GM23338 (cell line): ENCODE measurements around the gene CDK3. TPM values are rescaled to one million over a fixed set of nuclear protein-coding genes. Genes with fewer than 3 reads are reported as not detected.

Experiments used
- ATAC-seq: fragments of 200-7000 bp; cut with Tn5 transposase; 3 replicates; pipeline ENCODE4 v1.9.1; 2020
- DNase-seq: peaks from one replicate; pipeline ENCODE4 v3.0.0-alpha.2; 2015; ENCODE audit warnings: low spot score
- H2AFZ ChIP-seq: fragments of 200-600 bp; sonication (generic); 2 replicates; pipeline ENCODE4 v1.8.0; 2016; ENCODE audit warnings: antibody characterized with exemption, mild to moderate bottlenecking, moderate library complexity
- H3F3A ChIP-seq: fragments of 200-600 bp; sonication (generic); replicated peaks from 2 replicates; pipeline ENCODE4 v1.8.0; 2017; ENCODE audit warnings: antibody characterized with exemption, mixed run types, low read depth
- H3K27ac ChIP-seq: fragments of 200-600 bp; sonication (generic); 2 replicates; pipeline ENCODE4 v1.6.1; 2016; ENCODE audit warnings: low read depth
- H3K27me3 ChIP-seq: fragments of 200-600 bp; sonication (generic); 2 replicates; pipeline ENCODE4 v1.8.0; 2016; ENCODE audit warnings: mild to moderate bottlenecking, mixed run types, moderate library complexity; ENCODE audit not compliant: insufficient read depth
- H3K36me3 ChIP-seq: fragments of 200-600 bp; sonication (generic); 2 replicates; pipeline ENCODE4 v1.8.0; 2016; ENCODE audit warnings: mild to moderate bottlenecking; ENCODE audit not compliant: insufficient read depth
- H3K4me1 ChIP-seq: fragments of 200-600 bp; sonication (generic); 2 replicates; pipeline ENCODE4 v1.8.0; 2016; ENCODE audit warnings: mild to moderate bottlenecking, moderate library complexity; ENCODE audit not compliant: insufficient read depth
- H3K4me2 ChIP-seq: fragments of 200-600 bp; sonication (generic); 2 replicates; pipeline ENCODE4 v1.7.1; 2017; ENCODE audit warnings: mixed run types
- H3K4me3 ChIP-seq: fragments of 200-600 bp; sonication (generic); 2 replicates; pipeline ENCODE4 v1.6.1; 2016; ENCODE audit warnings: mixed run types
- H3K79me2 ChIP-seq: fragments of 200-600 bp; sonication (generic); replicated peaks from 2 replicates; pipeline ENCODE4 v1.8.0; 2017; ENCODE audit warnings: mild to moderate bottlenecking; ENCODE audit not compliant: insufficient read depth
- H3K9me2 ChIP-seq: fragments of 200-600 bp; sonication (generic); 2 replicates; pipeline ENCODE4 v1.8.0; 2017; ENCODE audit not compliant: insufficient read depth
- H4K20me1 ChIP-seq: fragments of 200-600 bp; sonication (generic); replicated peaks from 2 replicates; pipeline ENCODE4 v1.8.0; 2017; ENCODE audit warnings: mild to moderate bottlenecking; ENCODE audit not compliant: insufficient read depth
- H3K27ac Mint-ChIP-seq: 2 replicates; pipeline ENCODE4 v1.8.0; 2020; ENCODE audit warnings: inconsistent platforms, mild to moderate bottlenecking, moderate library complexity, mixed read lengths
- H3K27me3 Mint-ChIP-seq: 3 replicates; pipeline ENCODE4 v1.8.0; 2022; ENCODE audit warnings: low read depth, mild to moderate bottlenecking, moderate library complexity, mixed read lengths, inconsistent platforms; ENCODE audit not compliant: insufficient read depth, poor library complexity
- H3K36me3 Mint-ChIP-seq: 3 replicates; pipeline ENCODE4 v1.8.0; 2021; ENCODE audit warnings: low read depth, mild to moderate bottlenecking, inconsistent platforms, moderate library complexity, mixed read lengths
- H3K4me1 Mint-ChIP-seq: 3 replicates; pipeline ENCODE4 v1.8.0; 2020; ENCODE audit warnings: mild to moderate bottlenecking, inconsistent platforms, mixed read lengths
- H3K4me3 Mint-ChIP-seq: 3 replicates; pipeline ENCODE4 v1.8.0; 2021; ENCODE audit warnings: moderate library complexity, mild to moderate bottlenecking, inconsistent platforms, mixed read lengths
- H3K9me3 Mint-ChIP-seq: 3 replicates; pipeline ENCODE4 v1.8.0; 2020; ENCODE audit warnings: moderate library complexity, mild to moderate bottlenecking, inconsistent platforms, mixed read lengths
- CREB1 ChIP-seq: fragments of 250-450 bp; sonication (Bioruptor Pico); IDR thresholded peaks from 2 replicates; pipeline ENCODE4 v1.5.0; 2020; ENCODE audit warnings: low read depth, mild to moderate bottlenecking, moderate library complexity
- CTCF ChIP-seq, 2 experiments: fragments of 200-600 bp in 1 of 2; sonication (generic) in 1 of 2; conservative IDR thresholded peaks; 2 replicates each; pipeline versions ENCODE4 v1.5.1 to v1.6.1; 2016 to 2017; ENCODE audit warnings: antibody characterized with exemption in 2 of 2, low read depth in 2 of 2, mild to moderate bottlenecking in 2 of 2, moderate library complexity in 1 of 2
- ETS1 ChIP-seq: IDR thresholded peaks from 2 replicates; pipeline ENCODE4 v1.6.1; 2016; ENCODE audit warnings: antibody characterized with exemption
- EZH2 ChIP-seq: fragments of 200-600 bp; sonication (generic); IDR thresholded peaks from one replicate; pipeline ENCODE4 v1.8.0; 2017; ENCODE audit warnings: antibody characterized with exemption, mild to moderate bottlenecking, low read depth; ENCODE audit not compliant: unreplicated experiment
- EZH2phosphoT487 ChIP-seq: fragments of 200-600 bp; sonication (generic); IDR thresholded peaks from one replicate; pipeline ENCODE4 v1.8.1; 2018; ENCODE audit warnings: antibody characterized with exemption; ENCODE audit not compliant: unreplicated experiment
- JUNB ChIP-seq: IDR thresholded peaks from one replicate; pipeline ENCODE4 v1.6.1; 2016; ENCODE audit warnings: antibody characterized with exemption; ENCODE audit not compliant: unreplicated experiment
- POLR2AphosphoS5 ChIP-seq: IDR thresholded peaks from 2 replicates; pipeline ENCODE4 v1.6.1; 2016; ENCODE audit warnings: antibody characterized with exemption, low read depth
- REST ChIP-seq: IDR thresholded peaks from one replicate; pipeline ENCODE4 v1.6.1; 2018; ENCODE audit warnings: antibody characterized with exemption; ENCODE audit not compliant: unreplicated experiment
- STAT1 ChIP-seq: IDR thresholded peaks from one replicate; pipeline ENCODE4 v1.6.1; 2016; ENCODE audit warnings: antibody characterized with exemption; ENCODE audit not compliant: unreplicated experiment
- ZNF114 ChIP-seq: fragments of 250-450 bp; sonication (Bioruptor Pico); IDR thresholded peaks from 2 replicates; pipeline ENCODE4 v1.5.0; 2020; ENCODE audit warnings: mild to moderate bottlenecking, moderate library complexity
- ZNF331 ChIP-seq: fragments of 250-450 bp; sonication (Bioruptor Pico); IDR thresholded peaks from 2 replicates; pipeline ENCODE4 v1.5.0; 2020; ENCODE audit warnings: low read depth, mild to moderate bottlenecking, moderate library complexity
- ZNF462 ChIP-seq: fragments of 250-450 bp; sonication (Bioruptor Pico); IDR thresholded peaks from 2 replicates; pipeline ENCODE4 v1.5.0; 2020; ENCODE audit warnings: mild to moderate bottlenecking, moderate library complexity
- polyA plus RNA-seq: library from polyadenylated mRNA; unstranded; fragments of >200 nt; fragmentation: Nextera tagmentation; extraction: Ambion mirVana; gene quantifications from 2 replicates; pipeline ENCODE4 v1.2.1, GENCODE V29; 2016
- total RNA-seq: library from RNA; depleted of rRNA; stranded (reverse); fragments of >200 nt; shearing (Covaris generic); gene quantifications from 2 replicates; pipeline ENCODE4 v1.2.3, GENCODE V29; 2014

The CDK3 gene
- total and polyA plus RNA-seq, 2 experiments from 2014 or later: 7.9 to 10.2 TPM

- Mint-ChIP-seq H3K36me3 (peaks cover 13% of the 10 kb centered on the region; the same call in 2 of the 3 replicates), H3K27me3 (no peaks in the 10 kb centered on the region), H3K9me3 (no peaks in the 10 kb centered on the region), H3K4me3 (no peak overlapping the region), H3K27ac (no peak overlapping the region), H3K4me1 (peaks cover 2% of the 10 kb centered on the region)
- Histone ChIP-seq H3K36me3 (no peaks in the 10 kb centered on the region), H3K4me1 (peaks cover 4% of the 10 kb centered on the region), H3K4me3 (no peak overlapping the region), H4K20me1 (peaks cover 12% of the 10 kb centered on the region; the same call in 1 of the 2 replicates), H3K4me2 (no peak overlapping the region), H3K27me3 (no peaks in the 10 kb centered on the region), H3K79me2 (peaks cover 81% of the 10 kb centered on the region), H3F3A (peaks cover 6% of the 10 kb centered on the region; the same call in 1 of the 2 replicates), H3K9me2 (no peaks in the 10 kb centered on the region), H3K27ac (peak overlapping the region; percentile 28; the same call in 1 of the 2 replicates), H2AFZ (no peak overlapping the region)
- TF ChIP-seq POLR2AphosphoS5 (no peak), ETS1 (no peak), JUNB (no peak), CREB1 (CRISPR knock-in tag) (no peak), EZH2 (no peak), CTCF (conservative IDR thresholded peaks at IDR 0.05; ENCODE audit: low read depth in 2 of 2) (no peak), EZH2phosphoT487 (no peak), ZNF114 (no peak), STAT1 (no peak), REST (no peak), ZNF331 (CRISPR knock-in tag) (no peak), ZNF462 (no peak)
- no peak for ATAC-seq
- no peak for DNase-seq
Measured at GRCh38 chr17:75965468-75965867, 35.2 kb upstream of the CDK3 start.
